Neural progenitor cell (in vitro differentiated cells): ENCODE measurements around the gene NLRP2B.
"Not testable (repeated sequence)": the region's sequence is repeated elsewhere in the genome, so short reads cannot be mapped to it uniquely, and the experiment has no call there.

Experiments used
- CTCF ChIP-seq: fragments of 200-600 bp; sonication (generic); IDR thresholded peaks from 2 replicates; pipeline ENCODE4 v1.5.1; 2017; ENCODE audit warnings: antibody characterized with exemption, mild to moderate bottlenecking
- EZH2 ChIP-seq: fragments of 200-600 bp; sonication (generic); IDR thresholded peaks from 2 replicates; pipeline ENCODE4 v1.6.1; 2017; ENCODE audit warnings: antibody characterized with exemption, mild to moderate bottlenecking, moderate library complexity

- TF ChIP-seq CTCF, EZH2: not testable (repeated sequence)
Observed at GRCh38 chrX:57629438-57629837, 50.6 kb downstream of the NLRP2B start.
